Right renal pelvis (tissue), 4 donors: ENCODE data around the gene RBM3. TPM values are rescaled to one million over a fixed set of nuclear protein-coding genes. Genes with fewer than 3 reads are reported as not detected.
"Not testable (repeated sequence)": the region's sequence is repeated elsewhere in the genome, so short reads cannot be mapped to it uniquely, and the experiment has no call there.

Experiments
- DNase-seq, 4 donors: peaks; one replicate each; pipeline ENCODE4 v3.0.0-alpha.2; 2013; ENCODE audit warnings: low read depth in 4 of 4, low spot score in 3 of 4, missing footprints in 1 of 4
- polyA plus RNA-seq, 4 donors: library from polyadenylated mRNA; unstranded; fragments of 120-200 nt; gene quantifications; one replicate each; pipeline ENCODE4 v1.2.1, GENCODE V29; 2013; ENCODE audit not compliant: insufficient read length in 4 of 4

RBM3 gene
- polyA plus RNA-seq, result 100 to 1,000 TPM; 265 to 315 (median 300) TPM

- peak; percentile 70 to 84 (median 78) for DNase-seq
Measured at GRCh38 chrX:48574270-48575266, at the start of gene RBM3. TSS of gene RBM3 (plus strand) at chrX:48574484. CDS start at chrX:48575181, 697 bp downstream.

GRCh38 chrX:48525853-48526252 is 48.4 kb upstream of the RBM3 start:
- DNase-seq, result not testable (repeated sequence)

GRCh38 chrX:48530736-48531135 is 43.5 kb upstream of the RBM3 start:
- DNase-seq, result no peak

GRCh38 chrX:48531358-48531959 is 42.8 kb upstream of the RBM3 start:
- no peak for DNase-seq

GRCh38 chrX:48532161-48532560 is 42.1 kb upstream of the RBM3 start:
- no peak for DNase-seq

GRCh38 chrX:48533165-48533564 is 41.1 kb upstream of the RBM3 start:
- DNase-seq, result no peak

- DNase-seq, result no peak
Measured at GRCh38 chrX:48538641-48539344, 35.5 kb upstream of the RBM3 start.

GRCh38 chrX:48539345-48540027 is 34.8 kb upstream of the RBM3 start, which contains the start of gene TBC1D25:
TSS of gene TBC1D25 (plus strand) at chrX:48539714. CDS start at chrX:48539798, 84 bp downstream.
- DNase-seq, result peak; percentile 83 to 89 (median 86)

- DNase-seq, result peak in 1 of 4 donors; percentile 23
Measured at GRCh38 chrX:48540028-48540375, 34.3 kb upstream of the RBM3 start.

GRCh38 chrX:48540480-48540879 is 33.8 kb upstream of the RBM3 start:
- DNase-seq, result no peak

- DNase-seq, result no peak
Measured at GRCh38 chrX:48541140-48541814, 33.0 kb upstream of the RBM3 start.

GRCh38 chrX:48548871-48549270 is 25.4 kb upstream of the RBM3 start:
- DNase-seq, result no peak

- DNase-seq, result not testable (repeated sequence)
Measured at GRCh38 chrX:48555731-48556325, 18.5 kb upstream of the RBM3 start.

- DNase-seq, result no peak
Measured at GRCh38 chrX:48558271-48558670, 16.0 kb upstream of the RBM3 start.

- no peak for DNase-seq
Measured at GRCh38 chrX:48559636-48560035, 14.6 kb upstream of the RBM3 start.

- DNase-seq, result no peak
Measured at GRCh38 chrX:48560056-48560455, 14.2 kb upstream of the RBM3 start.

- DNase-seq, result no peak
Measured at GRCh38 chrX:48560681-48561080, 13.6 kb upstream of the RBM3 start.

GRCh38 chrX:48569958-48570357 is 4.3 kb upstream of the RBM3 start:
- no peak for DNase-seq

GRCh38 chrX:48573690-48574269 is 504 bp upstream of the RBM3 start:
- DNase-seq, result peak in 2 of 4 donors; percentile 13 to 14
